K562 (cell line): ENCODE results near the gene TPSG1. TPM values are rescaled to one million over a fixed set of nuclear protein-coding genes. Genes with fewer than 3 reads are reported as not detected.
A peak's percentile ranks its signal among the peaks of the same experiment; 100 is the strongest.

Experiments
- ARID4B ChIP-seq: sonication (generic); formaldehyde crosslinking; IDR thresholded peaks from 2 replicates; pipeline ENCODE4 v1.8.0; 2022; ENCODE audit warnings: mild to moderate bottlenecking, missing genetic modification reagents
- BRD9 ChIP-seq: fragments of 450-650 bp; IDR thresholded peaks from 2 replicates; pipeline ENCODE4 v1.6.1; 2018; ENCODE audit warnings: low read depth; ENCODE audit not compliant: partially characterized antibody
- CBX1 ChIP-seq: sonication (generic); IDR thresholded peaks from 2 replicates; pipeline ENCODE4 v1.6.1; 2016; ENCODE audit warnings: antibody characterized with exemption, low read depth, mild to moderate bottlenecking
- EZH2 ChIP-seq: IDR thresholded peaks from 2 replicates; pipeline ENCODE4 v1.6.1; 2012; ENCODE audit warnings: low read depth, mild to moderate bottlenecking, inconsistent platforms, low read length, borderline replicate concordance
- HCFC1 ChIP-seq: IDR thresholded peaks from 2 replicates; pipeline ENCODE4 v1.6.1; 2012; ENCODE audit warnings: low read depth, low read length, improper control_type of control experiment
- MYNN ChIP-seq, 2 experiments: sonication (generic); formaldehyde crosslinking in 1 of 2; IDR thresholded peaks; 2 replicates each; pipeline versions ENCODE4 v1.5.0 to v1.6.1; 2016 to 2020; ENCODE audit warnings: antibody characterized with exemption in 1 of 2, missing genetic modification reagents in 1 of 2
- NCOR1 ChIP-seq: fragments of 450-650 bp; IDR thresholded peaks from 2 replicates; pipeline ENCODE4 v1.6.1; 2016; ENCODE audit warnings: mild to moderate bottlenecking, moderate library complexity
- NR2C1 ChIP-seq, 2 experiments: fragments of 450-650 bp; IDR thresholded peaks; 2 replicates each; pipeline ENCODE4 v1.6.1; 2017; ENCODE audit warnings: mild to moderate bottlenecking in 2 of 2, antibody characterized with exemption in 1 of 2, inconsistent platforms in 1 of 2, missing compliant biosample characterization in 1 of 2, missing genetic modification characterization in 1 of 2
- PHTF2 ChIP-seq: fragments of 250-450 bp; sonication (Bioruptor Pico); IDR thresholded peaks from 2 replicates; pipeline ENCODE4 v1.5.0; 2021; ENCODE audit warnings: mild to moderate bottlenecking
- SMARCA5 ChIP-seq: fragments of 450-650 bp; IDR thresholded peaks from 2 replicates; pipeline ENCODE4 v1.6.1; 2016
- SREBF2 ChIP-seq: sonication (generic); formaldehyde crosslinking; IDR thresholded peaks from 2 replicates; pipeline ENCODE4 v1.4.0; 2020; ENCODE audit warnings: mild to moderate bottlenecking, missing genetic modification reagents
- SRF ChIP-seq, 2 experiments: fragments of 250-450, 450-650 bp in 1 of 2; sonication (Bioruptor Pico) in 1 of 2; sonication (generic) in 1 of 2; formaldehyde crosslinking; IDR thresholded peaks; 2 replicates each; pipeline versions ENCODE4 v1.5.0 to v1.5.1; 2020 to 2022; ENCODE audit warnings: mild to moderate bottlenecking in 1 of 2, missing genetic modification reagents in 1 of 2
- SRSF1 ChIP-seq: fragments of 200-400 bp; formaldehyde crosslinking; IDR thresholded peaks from 2 replicates; pipeline ENCODE4 v1.6.1; 2017; ENCODE audit warnings: mild to moderate bottlenecking, low read depth, low read length, moderate library complexity
- TCF7L2 ChIP-seq: fragments of 150-350 bp; IDR thresholded peaks from 2 replicates; pipeline ENCODE4 v1.6.1; 2016; ENCODE audit warnings: low read depth, mild to moderate bottlenecking, low read length, moderate library complexity
- U2AF2 ChIP-seq: fragments of 200-400 bp; formaldehyde crosslinking; optimal IDR thresholded peaks from 2 replicates; pipeline ENCODE3; 2017; ENCODE audit warnings: low read depth, mild to moderate bottlenecking, low read length
- USF1 ChIP-seq: sonication (generic); formaldehyde crosslinking; IDR thresholded peaks from 2 replicates; pipeline ENCODE4 v1.9.0; 2022; ENCODE audit warnings: mild to moderate bottlenecking, missing genetic modification reagents
- XRCC5 ChIP-seq: fragments of 200-400 bp; formaldehyde crosslinking; IDR thresholded peaks from 2 replicates; pipeline ENCODE4 v1.6.1; 2017; ENCODE audit warnings: low read depth, mild to moderate bottlenecking, low read length
- ZNF280A ChIP-seq: fragments of 450-650 bp; IDR thresholded peaks from 2 replicates; pipeline ENCODE4 v1.6.1; 2018; ENCODE audit warnings: mild to moderate bottlenecking, low read depth; ENCODE audit not compliant: partially characterized antibody
- ZNF324 ChIP-seq: fragments of 250-450 bp; sonication (Bioruptor Pico); IDR thresholded peaks from 2 replicates; pipeline ENCODE4 v1.4.0; 2020; ENCODE audit warnings: mild to moderate bottlenecking
- ZNF583 ChIP-seq: fragments of 250-450 bp; sonication (Bioruptor Pico); IDR thresholded peaks from 2 replicates; pipeline ENCODE4 v1.4.0; 2020
- ZNF830 ChIP-seq: fragments of 250-450 bp; sonication (Bioruptor Pico); IDR thresholded peaks from 2 replicates; pipeline ENCODE4 v1.5.0; 2021; ENCODE audit warnings: mild to moderate bottlenecking
- polyA plus RNA-seq, 8 experiments: library from polyadenylated mRNA; depleted of rRNA in 4 of 8; stranded (reverse) in 5 of 8; unstranded in 3 of 8; fragments of >200 nt; fragmentation: Nextera tagmentation in 2 of 8; fragmentation: Illumina TruSeq in 1 of 8; extraction: Ambion mirVana in 2 of 8; extraction: Trizol in 1 of 8; gene quantifications; 2 replicates each; pipeline versions ENCODE4 v1.2.1 to v1.2.3, GENCODE V29; 2011 to 2014; ENCODE audit warnings: inconsistent platforms in 1 of 8, missing spikeins in 1 of 8
- total RNA-seq, 7 experiments: library from RNA; depleted of rRNA in 6 of 7; stranded (reverse); fragments of >200 nt in 6 of 7; fragmentation: Illumina TruSeq in 2 of 7; extraction: Trizol in 2 of 7; gene quantifications; 2 replicates each; pipeline versions ENCODE4 v1.2.1 to v1.2.3, GENCODE V29; 2011 to 2021; ENCODE audit warnings: low replicate concordance in 1 of 7
- TF ChIP-seq, protein P1 (sequence below): fragments of 450-650 bp; IDR thresholded peaks from 2 replicates; pipeline ENCODE4 v1.6.1; 2016; ENCODE audit warnings: missing biosample characterization, missing genetic modification characterization

The TPSG1 gene
- total and polyA plus RNA-seq, 9 of the 15 experiments (the other 6 are each of a cell fraction or from before 2014, with no cell fraction given), result not detected

GRCh38 chr16:1188432-1189189 is 36.5 kb downstream of the TPSG1 start (continued):
- TF ChIP-seq ARID4B (CRISPR knock-in tag) (0 out of 2 replicates have a peak, but pooled peaks have one; percentile 36), XRCC5 (no peak), CBX1 (no peak), TCF7L2 (no peak), SRF (CRISPR knock-in tag; IDR thresholded peaks at IDR 0.05) (0 out of 4 replicates have a peak, but pooled peaks of 1 of the 2 experiments have one; percentile 27), EZH2 (no peak), ZNF280A (no peak), BRD9 (no peak), NCOR1 (no peak), SRSF1 (no peak), ZNF583 (CRISPR knock-in tag) (no peak), USF1 (no peak), MYNN (IDR thresholded peaks at IDR 0.05) (no peak), MYNN (CRISPR knock-in tag; IDR thresholded peaks at IDR 0.05) (no peak), HCFC1 (no peak), SMARCA5 (no peak), ZNF830 (CRISPR knock-in tag) (no peak), NR2C1 (IDR thresholded peaks at IDR 0.05) (no peak), NR2C1 (tag; IDR thresholded peaks at IDR 0.05) (no peak), ZNF324 (CRISPR knock-in tag) (no peak), PHTF2 (no peak), U2AF2 (no peak), SREBF2 (CRISPR knock-in tag) (no peak)
- TF ChIP-seq, protein P1, sequence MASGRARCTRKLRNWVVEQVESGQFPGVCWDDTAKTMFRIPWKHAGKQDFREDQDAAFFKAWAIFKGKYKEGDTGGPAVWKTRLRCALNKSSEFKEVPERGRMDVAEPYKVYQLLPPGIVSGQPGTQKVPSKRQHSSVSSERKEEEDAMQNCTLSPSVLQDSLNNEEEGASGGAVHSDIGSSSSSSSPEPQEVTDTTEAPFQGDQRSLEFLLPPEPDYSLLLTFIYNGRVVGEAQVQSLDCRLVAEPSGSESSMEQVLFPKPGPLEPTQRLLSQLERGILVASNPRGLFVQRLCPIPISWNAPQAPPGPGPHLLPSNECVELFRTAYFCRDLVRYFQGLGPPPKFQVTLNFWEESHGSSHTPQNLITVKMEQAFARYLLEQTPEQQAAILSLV (tag), result no peak
